Measurements from ENCODE around the gene SLC25A21. TPM values are rescaled to one million over a fixed set of nuclear protein-coding genes. Genes with fewer than 3 reads are reported as not detected.

Gene SLC25A21
- total and polyA plus RNA-seq, 4 experiments from 2014 or later, result not detected

DNA sequence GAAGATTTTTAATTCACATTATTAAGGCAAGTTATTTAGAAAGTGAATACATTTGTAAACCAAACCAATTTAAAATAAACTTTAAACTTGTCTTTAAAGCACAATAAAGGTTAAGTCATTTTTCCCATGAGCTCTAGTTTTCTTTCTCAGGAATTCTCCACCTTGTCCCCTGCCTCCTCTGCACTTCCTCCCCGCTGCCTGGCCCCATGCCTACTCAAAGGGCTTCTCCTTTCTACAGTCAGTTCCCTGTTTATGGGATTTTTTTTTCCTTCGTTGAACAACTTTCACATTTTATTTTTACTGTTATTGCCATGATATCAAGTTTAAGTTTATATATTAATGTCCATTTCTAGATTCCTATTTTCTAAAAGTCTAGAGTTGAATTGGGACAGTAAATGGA, 223.0 kb downstream of the SLC25A21 start:
- ChIA-PET POLR2A (ENCODE audit: partially characterized antibody) (no interaction called here), CTCF (ENCODE audit: partially characterized antibody) (no interaction called here)
- Mint-ChIP-seq H3K4me1 (no peaks in the 10 kb centered on the region), H3K27me3 (peaks cover 0 to 1% of the 10 kb centered on the region in 2 donors), H3K36me3 (no peaks in the 10 kb centered on the region), H3K27ac (peak overlapping the region in 1 of 7 donors; percentile 26), H3K9me3 (peaks cover 0 to 3% (median 0%) of the 10 kb centered on the region in 8 donors), H3K4me3 (no peak overlapping the region)
- Histone ChIP-seq H3K27me3 (ENCODE audit: insufficient read depth, low read length) (no peaks in the 10 kb centered on the region), H3K4me3 (ENCODE audit: low read length in 2 of 2) (no peak overlapping the region), H3K36me3 (ENCODE audit: insufficient read depth, low read length) (no peaks in the 10 kb centered on the region), H3K4me1 (ENCODE audit: insufficient read depth, low read length) (no peaks in the 10 kb centered on the region), H3K9me3 (ENCODE audit: control insufficient read depth in 1 of 2, low read length in 2 of 2) (no peaks in the 10 kb centered on the region), H3K27ac (ENCODE audit: low read depth, low read length) (no peak overlapping the region)
- intact Hi-C loops (cut with micrococcal nuclease), result no loop called here
- DNase-seq, result no peak

DNA sequence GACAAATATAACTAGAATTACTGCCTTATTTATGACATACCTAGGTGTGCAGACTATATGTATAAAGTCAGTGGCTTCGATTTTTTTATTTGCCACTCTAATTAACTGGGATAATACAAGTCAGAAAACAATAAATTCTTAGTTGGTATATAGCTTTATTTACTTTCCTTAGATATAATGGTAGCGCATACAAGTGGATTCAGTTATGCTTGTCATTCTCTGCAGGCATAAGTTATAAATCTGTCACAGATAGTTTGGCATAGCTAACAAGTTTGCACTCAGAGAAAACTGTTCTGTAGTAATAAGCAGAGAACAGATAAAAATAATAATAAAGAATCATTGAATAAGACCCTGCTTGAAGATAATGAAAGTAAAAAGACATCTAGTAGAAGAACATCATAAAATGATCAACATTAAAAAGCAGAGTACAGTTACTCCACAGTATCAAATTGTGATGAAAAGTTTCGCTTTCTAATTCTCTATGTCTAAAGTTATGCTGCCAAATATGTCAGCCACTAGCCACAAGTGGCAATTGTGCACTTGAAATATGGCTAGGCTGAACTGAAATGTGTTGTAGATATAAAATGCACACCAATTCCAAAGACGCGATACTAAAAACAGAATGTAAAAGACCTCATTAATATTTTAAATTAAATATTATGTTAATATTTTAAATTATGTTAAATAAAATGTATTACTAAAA, 224.1 kb downstream of the SLC25A21 start:
- Histone ChIP-seq H3K9me3 (ENCODE audit: control insufficient read depth in 1 of 2, low read length in 2 of 2) (no peaks in the 10 kb centered on the region), H3K27ac (ENCODE audit: low read depth, low read length) (no peak overlapping the region), H3K36me3 (ENCODE audit: insufficient read depth, low read length) (no peaks in the 10 kb centered on the region), H3K27me3 (ENCODE audit: insufficient read depth, low read length) (no peaks in the 10 kb centered on the region), H3K4me1 (ENCODE audit: insufficient read depth, low read length) (no peaks in the 10 kb centered on the region), H3K4me3 (ENCODE audit: low read length in 2 of 2) (no peak overlapping the region)
- intact Hi-C loops (cut with micrococcal nuclease), result no loop called here
- Mint-ChIP-seq H3K4me3 (no peak overlapping the region), H3K36me3 (no peaks in the 10 kb centered on the region), H3K27me3 (peaks cover 0 to 5% of the 10 kb centered on the region in 2 donors), H3K4me1 (no peaks in the 10 kb centered on the region), H3K27ac (no peak overlapping the region), H3K9me3 (peaks cover 0 to 3% (median 0%) of the 10 kb centered on the region in 8 donors)
- no peak for DNase-seq
- CTCF ChIA-PET (ENCODE audit: partially characterized antibody), result no interaction called here
- POLR2A ChIA-PET (ENCODE audit: partially characterized antibody), result no interaction called here

DNA sequence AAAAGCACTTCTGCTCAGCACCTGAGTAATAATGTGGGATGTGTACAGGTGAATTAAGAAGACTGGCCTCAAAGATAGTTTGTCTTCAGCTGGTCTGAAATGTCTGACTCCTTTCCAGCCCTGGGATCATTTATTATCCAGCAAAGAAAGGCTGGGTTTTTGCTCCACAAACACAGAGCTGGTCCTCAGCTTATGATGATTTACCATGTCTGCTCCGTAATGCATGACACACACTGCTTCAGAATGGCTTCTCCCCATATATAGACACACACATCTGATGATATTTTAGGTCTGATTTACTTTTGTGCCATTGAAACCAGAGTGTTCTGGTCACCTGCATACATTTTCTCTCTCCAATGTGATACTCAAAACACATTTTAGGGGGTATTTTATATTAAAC, 225.0 kb downstream of the SLC25A21 start:
- Mint-ChIP-seq H3K27ac (no peak overlapping the region), H3K27me3 (peaks cover under 1 to 7% of the 10 kb centered on the region in 2 donors), H3K4me3 (no peak overlapping the region), H3K9me3 (peaks cover 0 to 3% (median 0%) of the 10 kb centered on the region in 8 donors), H3K36me3 (no peaks in the 10 kb centered on the region), H3K4me1 (no peaks in the 10 kb centered on the region)
- no peak for DNase-seq
- Histone ChIP-seq H3K27ac (ENCODE audit: low read depth, low read length) (no peak overlapping the region), H3K4me3 (ENCODE audit: low read length in 2 of 2) (no peak overlapping the region), H3K27me3 (ENCODE audit: insufficient read depth, low read length) (no peaks in the 10 kb centered on the region), H3K36me3 (ENCODE audit: insufficient read depth, low read length) (no peaks in the 10 kb centered on the region), H3K4me1 (ENCODE audit: insufficient read depth, low read length) (no peaks in the 10 kb centered on the region), H3K9me3 (ENCODE audit: control insufficient read depth in 1 of 2, low read length in 2 of 2) (no peaks in the 10 kb centered on the region)
- ChIA-PET POLR2A (ENCODE audit: partially characterized antibody) (no interaction called here), CTCF (ENCODE audit: partially characterized antibody) (no interaction called here)
- intact Hi-C loops (cut with micrococcal nuclease), result no loop called here

DNA sequence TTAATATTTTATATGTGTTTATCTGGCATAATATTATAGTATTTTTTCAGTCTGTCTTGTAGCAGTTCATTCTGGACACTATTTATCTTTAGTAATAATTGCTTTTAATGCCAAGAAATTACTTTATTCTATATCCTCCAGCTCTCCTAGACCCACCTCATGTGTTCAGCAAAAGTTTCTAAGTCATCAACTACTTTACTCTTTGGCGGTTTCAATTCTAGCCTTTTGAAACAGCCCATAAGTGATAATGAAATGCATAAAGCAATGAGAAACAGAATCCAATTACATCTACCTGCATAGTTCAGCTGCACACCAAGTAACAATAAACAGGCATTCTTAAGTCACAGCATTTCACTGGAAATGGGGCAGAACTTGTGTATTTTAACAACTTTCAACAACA, 225.5 kb downstream of the SLC25A21 start:
- intact Hi-C loops (cut with micrococcal nuclease), result no loop called here

DNA sequence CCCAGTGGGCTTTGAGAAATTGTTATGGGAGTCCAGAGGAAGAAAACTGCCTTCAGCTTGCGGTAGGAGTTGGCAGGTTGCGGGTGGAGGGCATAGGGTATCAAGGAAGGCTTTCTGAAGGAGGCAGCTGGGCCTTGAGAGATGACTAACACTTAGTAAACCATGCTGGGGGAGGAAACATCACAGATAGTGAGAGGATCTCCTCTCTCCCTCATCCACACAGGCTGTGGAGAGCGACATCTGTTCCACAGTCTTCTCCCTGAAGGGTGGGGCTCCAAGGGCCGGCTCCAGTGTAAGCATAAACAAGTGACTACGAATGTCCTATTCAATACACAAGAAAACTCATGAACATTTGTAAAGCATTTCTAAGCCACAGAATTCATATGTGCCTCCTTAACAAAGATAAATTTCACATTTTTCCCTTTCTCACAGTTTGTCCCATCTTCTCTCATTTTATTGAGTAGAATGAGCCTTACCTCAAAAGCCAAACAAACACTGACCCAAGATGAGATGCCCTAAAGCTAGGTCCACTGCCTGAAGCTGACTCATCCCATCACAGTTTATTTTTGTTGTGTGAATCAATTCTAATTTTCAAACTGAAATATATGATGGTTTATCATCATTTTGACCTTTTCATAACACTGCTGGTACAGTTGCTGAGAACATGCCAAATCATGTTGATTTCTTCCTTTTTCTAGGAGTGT, 227.9 kb downstream of the SLC25A21 start:
- no peak overlapping the region for H3K27ac Mint-ChIP-seq
- CTCF ChIA-PET (ENCODE audit: partially characterized antibody), result interaction anchor here (2.5 kb wide), 1 partner anchor 9 kb away, joined by 11 read pairs; no protein-coding TSS in a partner anchor

More for the DNA sequence above, 225.5 kb downstream of the SLC25A21 start:
- H3K9me3 ChIP-seq (ENCODE audit: control insufficient read depth in 1 of 2, low read length in 2 of 2), result no peaks in the 10 kb centered on the region
- ChIA-PET CTCF (ENCODE audit: partially characterized antibody) (no interaction called here), POLR2A (ENCODE audit: partially characterized antibody) (no interaction called here)
- Mint-ChIP-seq H3K4me3 (no peak overlapping the region), H3K9me3 (peaks cover 0 to 3% (median 0%) of the 10 kb centered on the region in 8 donors), H3K36me3 (no peaks in the 10 kb centered on the region), H3K27me3 (peaks cover 3 to 7% of the 10 kb centered on the region in 2 donors), H3K4me1 (no peaks in the 10 kb centered on the region), H3K27ac (no peak overlapping the region)
- DNase-seq, result no peak
- H3K27me3 ChIP-seq (ENCODE audit: insufficient read depth, low read length), result no peaks in the 10 kb centered on the region
- H3K36me3 ChIP-seq (ENCODE audit: insufficient read depth, low read length), result no peaks in the 10 kb centered on the region
- no peaks in the 10 kb centered on the region for H3K4me1 ChIP-seq (ENCODE audit: insufficient read depth, low read length)
- H3K4me3 ChIP-seq (ENCODE audit: low read length in 2 of 2), result no peak overlapping the region
- no peak overlapping the region for H3K27ac ChIP-seq (ENCODE audit: low read depth, low read length)

DNA sequence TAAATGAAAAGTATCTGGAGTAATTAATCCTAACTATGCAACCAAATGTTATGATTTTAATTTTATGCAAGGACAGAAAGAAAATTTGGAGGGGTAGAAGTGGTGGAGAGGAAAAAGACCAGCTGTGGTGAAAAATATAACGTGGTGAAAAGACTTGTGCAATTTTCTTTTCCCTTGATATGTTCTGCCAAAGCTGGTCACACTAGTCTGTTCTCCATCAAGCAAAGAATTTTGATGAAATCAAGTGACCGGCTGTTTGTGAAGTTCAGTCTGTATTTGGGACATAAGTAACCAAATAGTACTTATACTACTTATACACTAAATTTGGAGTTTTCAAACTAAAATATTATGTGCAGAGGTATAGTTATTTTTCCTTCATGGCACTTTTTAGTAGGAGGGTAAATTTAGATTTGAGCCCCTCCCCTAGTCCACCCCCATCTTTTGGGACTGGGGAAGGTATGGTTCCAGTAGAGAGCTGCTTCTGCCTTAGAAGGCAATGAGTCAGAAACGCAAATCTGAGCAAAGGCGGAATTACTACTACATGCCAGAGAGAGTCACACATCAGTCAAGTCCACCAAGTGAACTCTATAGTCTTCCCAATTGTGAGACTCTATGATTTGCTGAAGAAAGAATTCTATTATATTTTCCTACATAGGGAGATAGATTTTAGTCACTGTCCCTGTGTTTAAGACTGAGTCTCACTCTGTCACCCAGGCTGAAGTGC, 229.7 kb downstream of the SLC25A21 start:
- H3K27ac ChIP-seq (ENCODE audit: low read depth, low read length), result no peak overlapping the region
- H3K9me3 ChIP-seq (ENCODE audit: control insufficient read depth in 1 of 2, low read length in 2 of 2), result no peaks in the 10 kb centered on the region
- DNase-seq, result no peak
- no peaks in the 10 kb centered on the region for H3K4me1 Mint-ChIP-seq
- no peaks in the 10 kb centered on the region for H3K4me1 ChIP-seq (ENCODE audit: insufficient read depth, low read length)
- H3K9me3 Mint-ChIP-seq, result no peaks in the 10 kb centered on the region
- H3K27me3 Mint-ChIP-seq, result peaks cover 6% of the 10 kb centered on the region in 2 donors
- H3K4me3 Mint-ChIP-seq, result no peak overlapping the region
- H3K36me3 Mint-ChIP-seq, result no peaks in the 10 kb centered on the region
- no peaks in the 10 kb centered on the region for H3K36me3 ChIP-seq (ENCODE audit: insufficient read depth, low read length)
- intact Hi-C loops (cut with micrococcal nuclease), result no loop called here
- ChIA-PET POLR2A (ENCODE audit: partially characterized antibody) (no interaction called here), CTCF (ENCODE audit: partially characterized antibody) (interaction anchor here (1.3 to 2.5 kb wide), 3 partner anchors 9 to 20 kb away, joined by 4 to 12 read pairs (median 11); no protein-coding TSS in a partner anchor)
- no peak overlapping the region for H3K4me3 ChIP-seq (ENCODE audit: low read length in 2 of 2)
- no peaks in the 10 kb centered on the region for H3K27me3 ChIP-seq (ENCODE audit: insufficient read depth, low read length)
- no peak overlapping the region for H3K27ac Mint-ChIP-seq

More for the DNA sequence above, 227.9 kb downstream of the SLC25A21 start:
- Mint-ChIP-seq H3K4me1 (no peaks in the 10 kb centered on the region), H3K9me3 (no peaks in the 10 kb centered on the region), H3K4me3 (no peak overlapping the region), H3K36me3 (no peaks in the 10 kb centered on the region), H3K27me3 (peaks cover 6 to 7% of the 10 kb centered on the region in 2 donors)
- Histone ChIP-seq H3K27ac (ENCODE audit: low read depth, low read length) (no peak overlapping the region), H3K4me1 (ENCODE audit: insufficient read depth, low read length) (no peaks in the 10 kb centered on the region), H3K4me3 (ENCODE audit: low read length in 2 of 2) (no peak overlapping the region), H3K36me3 (ENCODE audit: insufficient read depth, low read length) (no peaks in the 10 kb centered on the region), H3K9me3 (ENCODE audit: control insufficient read depth in 1 of 2, low read length in 2 of 2) (no peaks in the 10 kb centered on the region), H3K27me3 (ENCODE audit: insufficient read depth, low read length) (no peaks in the 10 kb centered on the region)
- POLR2A ChIA-PET (ENCODE audit: partially characterized antibody), result no interaction called here
- intact Hi-C loops (cut with micrococcal nuclease), result no loop called here
- no peak for DNase-seq
